GM15510 (cell line): ENCODE measurements around the gene RNASE11.

Source experiments
- POLR2A ChIP-seq: IDR thresholded peaks from 3 replicates; pipeline ENCODE4 v1.6.1; 2011; ENCODE audit warnings: borderline replicate concordance; ENCODE audit not compliant: insufficient read length; ENCODE audit errors: extremely low read depth

RNASE11 gene

GRCh38 chr14:20620798-20621478, 33.1 kb upstream of the RNASE11 start:
- no peak for TF ChIP-seq POLR2A

DNA sequence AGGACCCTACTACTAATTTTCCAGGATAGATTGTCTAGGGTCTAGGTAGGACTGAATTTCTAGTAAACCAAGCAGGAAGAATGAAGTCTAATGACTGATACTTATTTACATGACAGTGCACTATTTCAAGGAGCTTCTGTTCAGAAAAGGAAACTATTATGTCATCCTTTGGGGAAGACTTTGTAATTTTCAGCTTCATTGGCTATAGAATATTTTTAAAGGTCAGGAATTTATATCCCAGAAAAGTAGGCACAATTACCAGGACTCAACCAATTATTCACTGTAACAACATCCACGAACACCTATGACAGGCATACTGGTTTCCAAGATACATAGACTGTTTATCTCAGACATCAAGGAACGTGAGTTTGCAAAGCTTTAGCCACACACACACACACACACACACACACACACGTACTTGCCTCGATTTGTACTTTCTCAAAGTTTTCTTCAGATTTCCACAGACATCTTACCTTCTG, 30.5 kb upstream of the RNASE11 start:
- no peak for TF ChIP-seq POLR2A

DNA sequence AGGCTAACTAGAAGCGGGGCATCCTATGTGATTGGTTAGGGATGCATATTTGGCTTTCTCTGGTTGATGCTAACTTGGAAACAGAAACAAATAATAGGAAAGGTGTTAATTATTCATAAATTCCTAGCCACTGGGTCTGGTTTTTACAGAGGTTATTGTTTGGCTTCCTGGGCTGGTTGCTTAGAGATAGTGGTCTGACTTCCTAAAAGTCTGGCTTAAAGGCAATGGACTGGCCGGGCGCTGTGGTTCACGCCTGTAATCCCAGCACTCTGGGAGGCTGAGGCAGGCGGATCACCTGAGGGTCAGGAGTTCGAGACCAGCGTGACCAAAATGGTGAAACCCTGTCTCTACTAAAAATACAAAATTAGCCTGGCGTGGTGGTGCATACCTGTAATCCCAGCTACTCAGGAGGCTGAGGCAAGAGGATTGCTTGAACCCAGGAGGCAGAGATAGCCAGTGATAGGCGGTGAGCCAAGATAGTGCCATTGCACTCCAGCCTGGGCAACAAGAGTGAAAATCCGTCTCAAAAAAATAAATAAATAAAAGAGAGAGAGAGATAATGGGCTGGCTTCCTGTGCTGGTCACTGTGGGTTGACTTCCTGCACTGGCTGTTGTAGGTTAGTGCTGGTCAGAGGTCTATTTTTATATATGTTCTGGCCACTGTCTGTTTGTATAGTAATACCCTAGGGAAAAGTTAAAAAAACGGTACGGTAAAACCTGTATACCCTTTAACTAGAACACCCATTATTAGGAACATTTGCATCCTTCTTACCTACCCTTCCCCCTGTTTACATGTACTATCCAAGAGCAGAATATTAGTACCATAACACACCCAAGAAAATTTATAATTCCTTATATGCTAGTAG, 29.6 kb upstream of the RNASE11 start:
- no peak for TF ChIP-seq POLR2A

DNA sequence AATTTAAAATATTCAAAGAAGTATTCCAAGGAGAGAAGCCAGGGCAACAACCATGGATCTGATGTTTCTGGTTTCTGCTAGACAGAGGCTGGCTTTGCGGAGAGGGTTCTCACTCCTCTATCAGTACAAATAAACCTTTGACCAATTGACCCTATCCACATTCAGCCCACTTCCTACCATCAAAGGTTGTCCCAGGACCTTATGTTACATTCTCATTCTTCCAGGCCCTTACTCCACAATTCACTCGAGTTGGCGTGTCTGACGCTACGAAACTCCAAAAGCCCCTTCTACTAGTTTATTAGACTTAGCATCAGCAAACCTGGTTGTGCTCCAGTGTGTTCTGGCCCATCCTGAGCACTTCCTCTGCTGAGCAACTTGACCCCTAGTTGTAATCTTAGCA, 28.2 kb upstream of the RNASE11 start:
- TF ChIP-seq POLR2A, result no peak

DNA sequence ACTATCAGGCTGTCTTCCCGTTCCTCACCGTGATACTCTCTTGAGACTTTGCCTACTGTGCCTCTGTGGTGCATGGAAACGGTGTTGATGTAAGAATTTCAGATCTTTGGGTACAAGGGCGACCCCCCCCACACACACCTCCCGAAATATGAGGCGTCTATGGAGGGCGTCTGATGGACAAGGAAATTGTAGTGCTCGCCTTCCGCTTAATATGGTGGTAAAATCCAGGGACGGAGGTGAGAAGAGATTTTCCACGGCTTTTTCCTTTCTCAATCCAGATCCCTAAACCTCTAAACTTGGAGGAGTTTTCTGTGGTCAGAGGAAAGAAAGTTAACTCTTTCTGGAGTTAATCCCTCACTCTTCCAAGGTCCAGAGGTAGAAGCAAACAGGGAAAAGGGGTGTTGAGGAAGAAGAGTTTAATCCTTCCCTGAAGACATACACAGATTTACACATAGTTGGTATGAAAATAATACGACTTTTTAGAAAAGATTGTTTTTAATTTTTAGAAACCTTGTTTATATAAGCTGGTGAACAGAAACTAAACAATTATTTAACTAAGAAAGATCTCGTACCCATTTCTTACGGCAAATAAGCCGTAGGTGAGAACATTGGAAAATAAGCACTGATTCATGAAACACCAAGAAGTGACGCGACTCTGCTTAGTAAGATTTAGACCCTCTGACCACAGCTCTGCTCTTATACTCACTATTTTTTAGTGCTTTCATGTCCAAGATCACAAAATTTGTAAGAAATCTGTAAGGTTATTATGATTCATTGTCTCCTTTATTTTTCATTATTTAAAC, 26.4 kb upstream of the RNASE11 start:
- no peak for TF ChIP-seq POLR2A

DNA sequence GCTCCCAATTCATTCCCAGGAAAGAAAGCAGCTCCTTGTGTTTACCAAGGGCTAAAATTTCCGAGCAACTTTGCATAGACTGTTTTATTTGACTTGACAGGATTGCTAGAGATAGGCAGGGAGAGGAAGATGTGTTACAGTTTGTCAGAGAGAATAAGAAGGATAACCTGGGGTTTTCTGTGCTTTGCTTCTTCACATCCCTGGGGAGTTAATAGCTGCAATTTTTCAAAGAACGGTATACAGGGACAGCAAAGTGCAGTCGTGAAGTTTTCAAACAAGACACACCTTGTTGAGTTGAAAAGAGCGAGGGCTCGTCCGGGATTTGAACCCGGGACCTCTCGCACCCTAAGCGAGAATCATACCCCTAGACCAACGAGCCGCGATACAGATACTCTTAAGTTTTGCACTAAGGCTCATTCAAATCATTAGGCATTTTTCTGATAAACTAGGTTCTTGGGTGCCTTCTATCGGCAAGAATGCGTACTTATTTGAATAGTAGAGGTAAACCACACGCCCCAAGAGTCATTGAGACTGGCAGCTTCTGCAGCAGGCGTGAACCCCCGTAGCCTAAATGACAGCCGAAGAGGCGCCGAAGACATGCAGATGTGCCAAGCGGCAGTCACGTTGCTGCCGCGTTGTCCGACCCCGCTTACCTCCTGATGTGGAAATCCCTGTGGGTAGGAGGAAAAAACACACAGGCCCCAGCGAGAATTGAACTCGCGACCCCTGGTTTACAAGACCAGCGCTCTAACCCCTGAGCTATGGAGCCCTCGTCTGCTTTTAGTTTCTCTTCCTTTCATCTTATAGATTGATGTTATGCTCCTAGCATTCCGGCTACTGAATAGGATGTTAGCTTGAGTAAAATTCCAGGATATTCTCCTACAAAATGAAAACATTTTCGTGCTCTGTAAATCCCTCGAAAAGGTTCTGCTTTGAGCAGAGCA, 25.6 kb upstream of the RNASE11 start:
- TF ChIP-seq POLR2A, result no peak

- no peak for TF ChIP-seq POLR2A
Measured at GRCh38 chr14:20612403-20612802, 24.6 kb upstream of the RNASE11 start.

DNA sequence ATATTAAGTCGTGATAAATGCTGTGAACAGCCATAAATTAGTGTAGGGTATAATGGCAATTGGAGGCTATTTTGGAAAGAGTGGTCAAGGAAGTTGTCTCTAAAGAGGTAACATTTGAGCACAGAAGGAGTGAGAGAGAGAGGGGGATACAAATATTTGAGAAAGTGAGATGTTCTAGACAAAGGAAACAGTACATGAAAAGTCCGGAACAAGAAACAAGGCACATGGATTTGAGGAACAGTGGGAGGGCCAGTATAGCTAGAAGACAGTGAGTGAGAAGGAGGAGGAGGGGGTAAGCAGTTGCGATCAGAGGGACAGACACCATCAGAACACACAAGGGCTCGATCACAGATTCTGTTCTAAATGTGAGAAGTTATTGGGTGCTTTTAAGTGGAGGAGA, 23.5 kb upstream of the RNASE11 start:
- TF ChIP-seq POLR2A, result no peak

GRCh38 chr14:20610002-20610765, 22.4 kb upstream of the RNASE11 start:
- TF ChIP-seq POLR2A, result no peak

GRCh38 chr14:20609215-20610001, 21.6 kb upstream of the RNASE11 start:
- no peak for TF ChIP-seq POLR2A

DNA sequence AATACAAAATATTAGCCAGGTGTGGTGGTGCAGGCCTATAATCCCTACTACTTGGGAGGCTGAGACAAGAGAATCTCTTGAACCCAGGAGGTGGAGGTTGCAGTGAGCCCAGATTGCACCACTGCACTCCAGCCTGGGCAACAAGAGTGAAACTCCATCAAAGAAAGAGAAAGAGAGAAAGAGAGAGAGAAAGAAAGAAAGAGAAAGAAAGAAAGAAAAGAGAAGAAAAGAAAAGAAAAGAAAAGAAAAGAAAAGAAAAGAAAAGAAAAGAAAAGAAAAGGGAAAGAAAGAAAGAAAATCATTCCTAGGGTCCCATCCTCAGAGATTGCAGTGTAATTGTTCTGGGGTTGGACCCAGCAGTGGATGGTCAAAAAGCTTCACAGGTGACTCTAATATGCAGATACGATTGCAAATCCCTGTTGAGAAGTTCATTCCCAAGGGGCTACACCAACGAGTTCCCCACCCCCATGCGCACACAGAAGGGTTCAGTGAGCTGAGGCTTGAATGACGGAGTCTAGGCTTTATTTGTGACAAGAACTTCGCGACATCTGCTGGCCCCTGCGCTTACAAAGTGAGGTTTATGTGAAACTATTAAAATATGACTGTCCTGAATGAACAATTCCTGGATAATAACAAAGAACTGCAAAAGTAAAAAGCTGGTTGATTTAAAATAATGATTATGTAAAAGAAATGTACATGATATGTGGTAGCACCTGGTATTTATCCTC, 20.7 kb upstream of the RNASE11 start:
- no peak for TF ChIP-seq POLR2A

GRCh38 chr14:20607617-20608016, 19.8 kb upstream of the RNASE11 start:
- no peak for TF ChIP-seq POLR2A
